HL-60 (cell line): ENCODE measurements around the gene CHTF18.

Source experiments
- DNase-seq, 2 experiments: peaks; one replicate each; pipeline ENCODE4 v3.0.0-alpha.2; 2010 to 2020; ENCODE audit warnings: low read depth in 1 of 2, low spot score in 1 of 2
- H3K27ac ChIP-seq: fragments of 250-450 bp; sonication (Bioruptor Pico); replicated peaks from 2 replicates; pipeline ENCODE4 v1.5.1; 2020; ENCODE audit warnings: mild to moderate bottlenecking, moderate library complexity
- H3K27me3 ChIP-seq: fragments of 250-450 bp; sonication (Bioruptor Pico); 2 replicates; pipeline ENCODE4 v1.5.1; 2021; ENCODE audit warnings: mild to moderate bottlenecking, moderate library complexity; ENCODE audit not compliant: insufficient read depth, poor library complexity, severe bottlenecking
- H3K4me3 ChIP-seq: replicated peaks from 2 replicates; pipeline ENCODE4 v1.5.1; 2011; ENCODE audit warnings: mild to moderate bottlenecking, control low read depth, low read length; ENCODE audit not compliant: insufficient read depth
- CTCF ChIP-seq: IDR thresholded peaks from one replicate; pipeline ENCODE4 v1.5.1; 2011; ENCODE audit warnings: low read length, control low read depth, inconsistent platforms; ENCODE audit not compliant: insufficient read depth
- GABPA ChIP-seq: IDR thresholded peaks from 2 replicates; pipeline ENCODE4 v1.6.1; 2012; ENCODE audit warnings: low read depth
- POLR2AphosphoS5 ChIP-seq: IDR thresholded peaks from 2 replicates; pipeline ENCODE4 v1.6.1; 2012; ENCODE audit warnings: low read depth
- REST ChIP-seq: IDR thresholded peaks from 2 replicates; pipeline ENCODE4 v1.6.1; 2012; ENCODE audit warnings: low read depth; ENCODE audit not compliant: insufficient replicate concordance
- SPI1 ChIP-seq: IDR thresholded peaks from 2 replicates; pipeline ENCODE4 v1.6.1; 2012; ENCODE audit warnings: low read depth, mild to moderate bottlenecking, borderline replicate concordance

CHTF18 gene

GRCh38 chr16:842061-842476, 53.6 kb downstream of the CHTF18 start:
- Histone ChIP-seq H3K4me3 (no peak overlapping the region), H3K27ac (no peak overlapping the region), H3K27me3 (no peaks in the 10 kb centered on the region)
- TF ChIP-seq SPI1 (no peak), POLR2AphosphoS5 (no peak), GABPA (no peak), CTCF (no peak), REST (no peak)
- no peak for DNase-seq

GRCh38 chr16:842711-843560, 54.5 kb downstream of the CHTF18 start:
- no peak for DNase-seq
- Histone ChIP-seq H3K27ac (no peak overlapping the region), H3K27me3 (no peaks in the 10 kb centered on the region), H3K4me3 (no peak overlapping the region)
- TF ChIP-seq SPI1 = no peak
- no peak for TF ChIP-seq GABPA
- no peak for TF ChIP-seq POLR2AphosphoS5
- TF ChIP-seq REST = no peak
- no peak for TF ChIP-seq CTCF

GRCh38 chr16:843771-844170, 55.4 kb downstream of the CHTF18 start:
- H3K27me3 ChIP-seq = no peaks in the 10 kb centered on the region
- H3K4me3 ChIP-seq = no peak overlapping the region
- H3K27ac ChIP-seq = no peak overlapping the region
- TF ChIP-seq GABPA (no peak), REST (no peak), CTCF (no peak), POLR2AphosphoS5 (no peak), SPI1 (no peak)
- DNase-seq = no peak
